NCI-H69 (cell line): ENCODE results near the gene CEP170B.
A peak's percentile ranks its signal among the peaks of the same experiment; 100 is the strongest.

Experiments
- DNase-seq: peaks from one replicate; lab custom pipeline; 2025; lab: John Stamatoyannopoulos, UW

CEP170B gene

DNA sequence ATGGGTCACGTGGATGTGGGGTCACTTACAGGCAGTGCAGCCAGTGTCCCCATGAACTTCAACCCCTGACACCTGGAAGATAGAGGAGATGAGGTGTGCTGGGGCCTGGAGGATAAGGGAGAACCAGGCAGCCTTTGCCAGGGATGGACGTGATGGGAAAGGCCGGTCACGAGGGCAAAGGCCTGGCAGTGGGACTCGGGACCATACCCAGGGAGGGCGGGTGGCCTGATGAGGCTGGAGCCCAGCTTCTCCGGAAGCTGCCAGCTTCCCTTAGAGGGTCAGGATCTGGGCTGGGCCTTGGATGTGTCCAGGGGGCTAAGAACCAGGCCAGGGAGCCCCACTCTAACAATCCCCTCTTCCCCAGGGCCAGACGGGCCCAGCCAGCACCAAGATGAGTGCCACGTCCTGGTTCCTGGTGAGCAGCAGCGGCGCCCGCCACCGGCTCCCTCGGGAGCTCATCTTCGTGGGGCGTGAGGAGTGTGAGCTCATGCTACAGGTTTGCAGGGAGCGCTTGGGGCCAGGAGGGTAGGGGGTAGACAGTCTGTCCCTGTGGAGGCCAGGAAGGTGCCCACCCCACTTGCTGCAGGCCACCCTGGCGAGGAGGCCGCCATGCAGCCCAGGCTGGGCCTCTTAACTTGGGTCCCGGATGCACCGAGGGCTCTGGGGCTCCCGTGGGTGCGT is 3.1 kb downstream of the CEP170B start:
- DNase-seq = no peak

DNA sequence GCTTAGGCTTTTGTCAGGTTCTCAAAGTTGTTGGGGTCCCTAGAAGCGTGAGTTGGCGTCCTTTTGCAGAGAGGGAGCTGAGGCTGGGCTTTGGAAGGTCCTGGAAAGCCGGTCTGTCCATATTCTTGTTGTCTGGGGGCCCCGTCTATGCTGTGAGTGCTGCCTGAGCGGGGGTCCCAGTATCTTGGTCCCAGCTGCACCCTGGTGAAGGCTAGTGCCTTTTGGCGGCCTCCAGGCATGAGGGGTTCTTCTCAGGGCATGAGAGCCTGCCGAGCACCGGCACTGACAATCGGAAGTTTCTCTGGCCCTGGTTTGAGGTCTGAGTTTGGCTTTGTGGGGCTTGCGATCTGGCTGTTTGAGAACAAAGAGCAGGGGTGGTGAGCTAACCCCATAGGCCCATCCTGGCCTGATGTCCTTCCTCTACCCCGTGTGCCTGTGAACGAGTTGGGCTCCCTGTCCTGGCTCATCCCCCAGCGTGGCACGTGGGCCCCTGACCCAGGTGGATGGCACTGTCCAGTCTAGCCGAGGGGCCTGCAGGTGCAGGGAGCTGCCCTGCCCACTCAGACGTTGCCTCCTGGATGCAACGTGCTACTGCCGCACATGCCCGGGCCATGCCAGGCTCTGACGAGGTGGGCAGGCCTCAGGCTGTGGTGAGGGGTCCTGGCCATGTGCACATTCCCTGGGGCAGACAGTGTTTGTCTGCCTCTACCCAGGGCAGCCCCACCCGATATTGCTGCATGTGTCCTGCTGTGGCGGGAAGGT is 3.9 kb downstream of the CEP170B start:
- DNase-seq = no peak

DNA sequence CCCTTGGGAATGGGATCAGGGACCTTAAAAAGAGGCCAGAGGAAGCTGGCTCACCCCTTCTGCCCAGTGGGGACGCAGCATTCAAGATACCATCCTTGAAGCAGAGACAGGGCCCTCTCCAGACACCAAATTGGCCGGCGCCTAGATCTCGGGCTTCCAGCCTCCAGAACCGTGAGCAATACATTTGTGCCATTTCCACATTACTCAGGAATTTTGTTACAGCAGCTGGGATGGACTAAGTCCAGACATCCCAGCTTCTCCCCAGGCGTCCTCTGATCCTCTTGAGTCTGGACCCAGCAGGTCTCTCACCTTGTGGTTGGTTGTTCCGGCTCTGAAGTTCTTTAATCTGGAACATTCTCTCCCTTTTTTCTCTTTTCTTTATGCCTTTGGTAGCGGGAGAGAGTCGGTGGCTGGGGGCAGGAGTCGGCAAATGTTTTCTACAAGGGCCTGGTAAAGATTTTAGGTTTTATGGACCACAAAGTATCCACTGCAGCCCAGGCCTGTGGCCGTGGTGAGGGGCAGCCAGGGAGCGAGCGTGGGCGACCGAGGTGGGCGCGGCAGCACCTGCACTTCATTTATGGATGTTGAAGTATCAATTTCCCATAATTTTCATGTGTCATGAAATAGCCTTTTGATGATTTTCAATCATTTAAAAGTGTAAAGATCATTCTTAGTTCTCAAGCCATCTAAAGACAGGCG is 4.8 kb downstream of the CEP170B start:
- DNase-seq = no peak

DNA sequence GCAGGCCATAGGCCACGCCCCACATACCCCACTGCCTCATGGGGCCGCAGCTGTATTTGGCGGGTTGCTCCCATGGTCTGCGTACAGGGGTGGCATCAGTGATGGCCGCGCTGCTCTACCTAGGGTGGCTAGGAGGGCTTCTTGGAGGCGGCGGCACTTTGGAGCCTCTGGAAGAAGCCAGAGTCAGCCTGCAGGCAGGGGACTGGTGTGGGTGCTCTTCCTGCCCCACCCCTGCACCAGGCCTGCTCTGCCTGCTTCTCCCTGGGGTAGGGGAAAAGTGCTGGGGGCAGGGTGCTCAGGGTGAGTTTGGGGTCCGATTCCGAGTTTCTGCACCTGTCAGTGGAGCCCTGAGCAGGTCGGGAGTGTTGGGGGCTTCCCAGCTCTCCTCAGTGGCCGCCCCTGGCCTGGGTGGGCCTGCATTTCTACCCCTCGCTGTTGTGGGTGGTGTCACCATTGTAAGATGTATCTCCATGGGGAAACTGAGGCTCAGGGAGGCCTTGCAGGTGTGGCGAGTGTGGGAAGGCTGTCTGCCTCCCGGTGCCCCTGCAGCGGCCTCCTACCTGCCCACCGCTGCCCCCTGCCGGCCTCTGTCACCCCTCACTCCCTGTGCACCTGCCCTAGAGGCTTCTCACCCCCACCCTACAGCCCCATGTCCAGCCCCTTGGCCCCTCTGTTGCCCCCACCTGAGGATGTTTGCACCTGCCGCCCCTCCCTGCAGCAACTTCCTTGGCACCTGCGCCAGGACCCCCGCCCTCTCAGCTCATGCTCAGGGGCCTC is 5.5 kb downstream of the CEP170B start:
- DNase-seq = peak; percentile 32

DNA sequence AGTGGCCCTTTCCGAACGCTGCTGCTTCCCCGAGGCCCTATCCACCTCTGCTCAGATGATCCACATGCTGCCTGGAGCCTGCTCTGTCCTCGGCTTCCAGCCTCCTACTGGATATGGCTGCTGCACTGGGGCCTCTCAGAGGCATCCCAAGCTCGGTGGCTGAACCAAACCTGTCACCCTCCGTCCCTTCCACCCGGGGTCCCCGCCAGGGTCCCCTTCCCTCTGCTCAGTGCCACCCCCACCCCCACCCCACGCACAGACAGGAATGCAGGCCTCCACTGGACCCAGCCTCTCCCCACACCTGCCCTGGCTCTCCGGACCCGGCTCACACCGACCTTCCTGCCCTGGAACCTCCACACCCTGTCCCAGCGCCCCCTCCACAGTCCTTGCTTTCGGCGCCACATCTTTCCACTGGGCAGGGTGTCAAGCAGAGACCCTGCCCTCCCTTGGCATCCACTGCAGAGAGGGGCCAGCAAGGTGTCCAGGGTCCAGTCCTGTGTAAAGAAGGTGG is 6.1 kb downstream of the CEP170B start:
- no peak for DNase-seq

DNA sequence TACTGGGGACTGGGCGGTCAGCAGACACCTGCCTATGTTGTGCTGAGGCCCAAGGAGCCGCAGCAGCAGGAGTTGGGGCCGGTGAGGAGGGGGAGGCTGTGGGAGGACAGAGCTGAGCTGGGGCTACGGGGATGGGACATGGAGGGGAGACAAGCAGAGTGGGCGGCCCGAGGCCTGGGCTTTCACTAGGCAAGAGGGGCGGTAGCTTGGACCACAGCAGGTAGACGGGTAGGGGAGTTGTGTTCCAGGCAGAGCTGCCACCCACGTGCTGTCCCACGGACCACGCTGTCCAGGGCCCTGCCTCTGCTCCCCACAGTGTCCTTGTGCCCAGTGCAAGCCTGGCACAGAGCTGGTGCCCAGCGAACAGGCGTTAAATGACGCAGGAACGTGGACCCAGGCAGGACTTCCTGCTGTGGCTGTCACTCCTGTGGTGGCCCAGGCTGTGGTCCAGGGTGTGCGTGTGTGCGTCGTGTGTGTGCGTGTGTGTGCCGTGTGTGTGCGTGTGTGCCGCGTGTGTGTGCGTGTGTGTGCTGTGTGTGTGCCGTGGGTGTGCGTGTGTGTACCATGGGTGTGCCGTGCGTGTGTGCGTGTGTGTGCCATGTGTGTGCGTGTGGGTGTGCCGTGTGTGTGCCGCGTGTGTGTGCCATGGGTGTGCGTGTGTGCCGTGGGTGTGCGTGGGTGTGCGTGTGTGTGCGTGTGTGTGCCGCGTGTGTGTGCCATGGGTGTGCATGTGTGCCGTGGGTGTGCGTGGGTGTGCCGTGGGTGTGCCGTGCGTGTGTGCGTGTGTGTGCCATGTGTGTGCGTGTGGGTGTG is 6.8 kb downstream of the CEP170B start:
- DNase-seq = no peak

DNA sequence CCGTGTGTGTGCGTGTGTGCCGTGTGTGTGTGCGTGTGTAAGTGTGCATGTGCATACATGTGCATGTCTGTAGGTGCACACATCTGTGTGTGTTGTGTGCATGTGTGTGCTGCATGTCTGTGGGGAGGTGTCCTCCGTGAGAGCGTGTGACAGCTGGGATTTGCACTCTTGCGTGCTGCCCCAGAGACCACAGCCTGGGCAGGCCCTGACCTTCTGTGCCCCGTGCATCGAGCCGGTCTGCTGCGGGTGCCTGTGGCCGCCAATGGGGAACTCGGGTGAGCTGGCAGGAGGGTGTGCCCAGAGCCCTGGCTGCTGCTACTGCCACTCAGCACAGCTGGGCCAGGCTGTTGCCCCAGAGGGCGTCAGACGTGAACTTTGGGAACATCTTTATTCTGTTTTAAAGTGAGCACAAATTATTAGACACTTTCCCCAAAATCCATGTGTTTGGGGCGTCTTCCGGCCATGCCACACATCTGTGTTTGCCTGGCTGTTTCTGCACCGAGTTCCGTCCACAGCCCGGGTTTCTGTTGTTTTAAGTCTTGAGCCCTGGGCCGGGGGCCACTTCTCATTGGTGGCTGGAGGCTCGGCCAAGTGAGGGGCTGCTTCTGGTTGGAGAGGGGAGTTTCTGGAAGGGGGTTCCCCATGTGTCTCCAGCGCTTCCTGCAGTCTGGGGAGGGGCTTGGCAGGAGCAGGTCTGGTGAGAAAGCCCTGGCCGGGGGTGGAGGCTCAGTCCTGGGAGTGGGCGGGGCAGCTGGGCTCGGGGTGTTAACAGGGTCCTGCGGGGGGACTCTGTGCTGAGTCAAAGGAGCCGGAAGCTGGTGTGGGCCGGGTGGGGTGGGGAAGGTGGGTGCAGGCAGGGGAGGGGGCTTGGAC is 7.6 kb downstream of the CEP170B start:
- no peak for DNase-seq

DNA sequence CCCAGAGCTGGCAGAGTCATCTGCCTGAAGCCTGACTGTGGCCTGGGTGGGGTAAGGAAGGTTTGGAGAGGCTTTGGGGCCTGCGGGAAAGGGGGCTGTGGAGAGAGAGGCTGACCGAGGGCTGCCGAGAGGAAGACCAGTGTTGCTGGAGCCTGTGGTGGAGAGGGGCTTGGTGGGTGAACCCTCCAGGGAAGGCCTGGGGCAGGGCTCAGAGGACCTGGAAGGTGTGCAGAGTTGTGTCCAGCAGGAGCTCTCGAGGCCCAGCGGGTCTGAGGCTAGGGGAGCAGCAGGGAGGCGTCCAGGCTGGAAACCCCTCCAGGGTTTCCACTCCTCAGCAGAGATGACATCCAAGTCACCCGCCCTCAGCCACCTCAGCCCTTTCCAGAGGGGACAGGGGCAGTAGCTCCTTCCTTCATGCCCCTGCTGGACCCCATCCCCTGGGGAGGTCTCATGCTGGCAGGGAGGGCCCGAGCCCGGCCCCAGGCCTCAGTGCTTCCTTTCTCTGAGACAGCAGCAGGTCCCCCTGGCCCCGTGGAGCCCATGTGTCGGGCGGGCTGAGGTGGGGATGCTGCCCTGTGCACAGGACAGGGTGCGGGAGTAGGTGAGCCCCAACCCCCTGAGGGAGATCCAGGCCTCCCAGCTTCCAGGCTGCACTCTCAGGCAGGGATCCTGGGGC is 8.4 kb downstream of the CEP170B start:
- no peak for DNase-seq

DNA sequence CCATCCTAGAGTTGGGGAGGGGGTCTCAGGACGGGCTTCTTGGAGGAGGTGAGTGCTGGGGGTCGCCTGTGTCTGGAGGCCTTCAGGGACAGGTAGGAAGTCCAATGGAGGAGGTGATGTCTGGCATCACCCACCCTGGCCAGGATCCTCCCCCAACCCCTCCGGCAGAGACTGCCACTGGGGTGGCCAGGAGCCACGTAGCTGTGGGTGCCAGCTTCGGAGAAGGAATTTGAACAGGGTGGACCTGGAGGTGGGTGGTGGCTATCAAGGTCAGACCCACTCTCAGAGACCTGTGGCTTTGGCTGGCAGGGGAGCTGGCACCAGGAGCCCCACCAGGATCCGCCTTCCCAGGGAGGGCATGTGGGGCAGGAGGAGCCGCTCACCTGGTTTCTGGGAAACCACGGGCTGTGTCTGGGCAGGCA is 9.1 kb downstream of the CEP170B start:
- DNase-seq = no peak

DNA sequence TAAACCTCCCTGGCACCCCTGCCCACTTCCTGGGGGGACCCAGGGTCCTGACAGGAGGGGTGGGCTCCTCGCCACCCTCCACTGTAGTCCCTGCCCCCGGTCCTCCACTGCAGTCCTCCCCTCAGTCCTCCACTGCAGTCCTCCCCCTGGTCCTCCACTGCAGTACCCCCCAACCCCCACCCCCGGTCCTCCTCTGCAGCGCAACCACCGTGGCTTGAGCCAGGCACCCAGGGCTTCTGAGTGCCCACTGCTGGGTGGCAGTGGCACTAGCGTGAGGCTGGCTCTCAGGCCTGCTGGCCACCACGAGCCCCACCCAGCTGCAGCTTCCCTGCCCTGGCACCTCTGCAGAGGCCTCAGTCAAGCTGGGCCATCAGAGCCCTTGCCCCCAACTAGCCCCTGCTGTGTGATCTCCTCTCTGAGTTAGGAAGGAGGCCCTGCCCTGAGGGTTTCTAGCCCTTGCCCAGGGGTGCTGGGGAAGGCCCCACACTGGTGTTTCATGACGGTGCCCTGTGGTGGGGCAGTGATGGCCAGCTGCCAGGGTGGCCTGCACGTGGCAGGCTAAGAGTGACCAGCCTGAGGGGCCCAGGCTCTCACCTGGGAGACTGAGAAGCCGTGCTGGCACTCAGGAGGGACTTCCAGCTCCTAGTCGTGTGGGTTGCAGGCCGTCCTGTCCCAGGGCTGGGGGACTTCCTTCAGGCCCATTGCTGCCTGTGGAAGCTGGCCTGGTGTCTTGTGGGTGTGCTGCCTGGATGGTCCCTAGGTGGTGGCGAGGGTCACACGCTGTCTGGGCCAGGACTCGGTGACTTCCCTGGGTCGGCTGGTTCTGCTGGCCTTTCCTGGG is 9.7 kb downstream of the CEP170B start:
- DNase-seq = no peak

DNA sequence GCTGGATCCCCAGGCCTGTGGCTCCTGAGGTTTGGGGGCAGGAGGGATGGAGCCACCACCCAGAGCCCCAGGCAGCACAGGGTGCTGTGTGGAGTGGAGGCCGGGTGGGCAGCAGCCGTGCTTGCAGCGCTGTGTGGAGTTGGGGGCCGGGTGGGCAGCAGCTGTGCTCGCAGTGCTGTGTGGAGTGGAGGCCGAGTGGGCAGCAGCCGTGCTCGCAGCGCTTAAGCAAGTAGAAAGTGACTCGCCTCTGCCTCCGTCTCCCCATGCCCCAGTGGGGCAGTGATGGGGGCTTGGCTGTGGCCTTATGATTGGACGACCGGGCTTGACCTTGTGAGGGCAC is 10.3 kb downstream of the CEP170B start:
- no peak for DNase-seq

DNA sequence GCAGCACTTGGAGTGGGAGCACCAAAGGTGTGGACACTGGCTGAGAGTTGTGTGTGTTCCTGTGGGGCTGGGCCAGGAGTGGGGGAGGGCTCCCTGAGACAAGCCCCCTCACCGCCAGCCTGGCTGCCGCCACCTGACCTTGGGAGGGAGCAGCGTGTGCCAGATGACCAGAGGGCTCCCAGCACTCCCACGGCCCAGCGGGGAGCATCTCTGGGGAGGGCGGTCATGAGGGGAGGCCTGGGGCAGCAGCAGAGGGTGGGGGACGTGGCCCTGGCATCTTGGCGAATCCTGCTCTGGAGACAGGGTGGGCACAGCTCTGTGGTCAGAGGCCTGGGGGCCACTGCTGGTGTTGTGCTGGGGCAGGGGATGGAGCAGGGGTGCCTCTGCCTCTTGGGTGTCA is 10.7 kb downstream of the CEP170B start:
- DNase-seq = no peak

DNA sequence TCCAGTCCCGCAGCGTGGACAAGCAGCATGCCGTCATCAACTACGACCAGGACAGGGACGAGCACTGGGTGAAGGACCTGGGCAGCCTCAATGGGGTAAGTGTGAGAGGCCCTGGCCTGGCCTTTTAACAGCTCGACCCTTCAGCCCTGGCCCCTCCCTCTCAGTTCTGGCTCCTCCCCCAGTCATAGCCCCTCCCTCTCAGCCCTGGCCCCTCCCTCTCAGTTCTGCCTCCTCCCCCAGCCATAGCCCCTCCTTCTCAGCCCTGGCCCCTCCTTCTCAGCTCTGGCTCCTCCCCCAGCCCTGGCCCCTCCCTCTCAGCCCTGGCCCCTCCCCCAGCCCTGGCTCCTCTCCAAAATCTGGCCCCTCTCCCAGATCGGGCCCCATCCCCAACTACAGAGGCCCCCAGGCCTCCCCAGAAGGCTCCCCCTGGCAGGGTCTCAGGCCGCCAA is 11.2 kb downstream of the CEP170B start:
- no peak for DNase-seq

DNA sequence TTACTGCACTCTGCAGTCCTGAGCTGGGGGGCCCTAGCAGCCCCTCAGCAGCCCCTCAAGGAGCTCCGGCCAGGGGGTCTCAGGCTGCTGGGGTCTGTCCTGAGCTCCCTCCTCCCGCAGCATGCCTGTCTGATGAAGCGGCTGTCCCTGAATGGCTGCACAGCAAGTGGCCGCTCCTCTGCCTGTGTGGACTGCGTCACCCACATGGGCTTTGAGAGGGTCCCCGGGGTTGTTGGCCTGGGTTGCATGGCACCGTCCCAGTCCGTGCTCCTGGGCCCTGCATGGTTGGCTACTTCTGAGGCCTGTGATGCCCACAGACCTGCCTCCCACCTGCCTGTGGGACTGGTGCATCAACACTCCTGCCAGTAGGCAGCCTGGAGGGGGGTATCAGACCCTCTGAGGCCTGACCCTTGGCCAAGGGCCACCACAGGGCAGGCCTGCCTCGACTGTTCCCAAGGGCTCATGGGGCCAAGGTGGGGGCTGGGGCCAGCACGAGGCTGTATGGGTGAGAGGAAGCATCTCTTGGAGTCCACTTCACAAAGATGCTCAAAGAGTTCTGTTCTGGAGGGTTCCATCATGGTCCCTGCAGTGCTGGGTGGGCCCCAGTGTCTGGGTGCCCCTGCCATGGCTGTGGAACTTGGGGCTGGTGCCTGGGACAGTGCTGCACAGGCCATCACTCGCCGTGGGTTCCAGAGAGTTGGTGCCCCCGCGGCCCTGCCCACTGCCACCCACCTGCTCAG is 12.2 kb downstream of the CEP170B start:
- DNase-seq = no peak

DNA sequence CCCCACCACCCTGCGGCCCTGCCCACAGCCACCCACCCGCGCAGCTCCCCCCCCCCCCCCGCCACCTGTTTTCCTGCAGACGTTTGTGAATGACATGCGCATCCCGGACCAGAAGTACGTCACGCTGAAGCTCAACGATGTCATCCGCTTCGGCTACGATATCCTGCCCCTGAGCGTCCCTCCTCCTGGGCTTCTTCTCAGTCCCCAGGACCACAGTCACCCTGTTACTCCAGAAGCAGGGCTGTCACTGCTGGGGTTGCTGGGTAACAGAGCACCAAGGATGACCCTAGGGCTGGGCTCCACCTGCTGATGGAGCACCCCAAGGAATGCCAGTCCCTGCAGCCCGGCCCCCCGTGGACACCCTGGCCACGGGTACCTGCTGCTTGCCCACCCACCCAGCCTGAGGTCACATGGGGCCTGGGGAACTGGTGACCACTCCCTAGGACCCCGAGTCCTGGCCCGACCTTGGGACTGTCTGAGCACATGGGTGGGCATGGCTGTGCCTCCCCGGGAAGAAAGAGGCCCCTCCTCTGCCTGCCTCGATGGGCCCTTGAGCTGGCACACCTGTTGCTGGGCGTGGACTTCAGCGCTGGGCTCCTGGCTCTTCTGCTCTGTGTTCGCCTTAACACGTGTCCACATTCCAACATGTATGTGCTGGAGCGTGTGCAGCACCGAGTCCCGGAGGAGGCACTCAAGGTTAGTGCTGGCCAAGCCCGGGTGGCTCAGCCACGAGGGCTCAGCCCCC is 12.9 kb downstream of the CEP170B start:
- no peak for DNase-seq

DNA sequence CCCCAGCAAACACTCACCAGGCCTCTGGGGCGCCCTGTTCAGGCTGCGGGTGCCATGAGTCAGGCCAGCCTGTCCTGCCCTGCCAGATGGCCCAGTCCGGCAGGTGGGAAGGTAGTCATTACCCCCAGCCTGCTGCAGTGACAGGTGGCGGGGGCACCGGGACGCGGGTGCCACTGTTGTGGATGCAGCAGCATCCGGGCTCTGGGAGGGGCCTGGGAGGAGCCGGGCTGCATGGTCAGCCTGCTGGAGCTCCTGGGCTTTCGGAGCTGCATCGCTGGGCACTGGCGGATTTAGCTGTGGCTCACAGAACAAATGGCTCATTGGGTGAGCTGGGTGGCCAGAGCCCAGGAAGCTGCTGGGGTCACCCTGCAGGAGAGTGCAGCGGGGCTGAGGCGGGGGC is 13.5 kb downstream of the CEP170B start:
- peak; percentile 91 for DNase-seq
